ENCODE data around the gene MAST2. TPM values are rescaled to one million over a fixed set of nuclear protein-coding genes. Genes with fewer than 3 reads are reported as not detected.
"Not testable (repeated sequence)": the region's sequence is repeated elsewhere in the genome, so short reads cannot be mapped to it uniquely, and the experiment has no call there.

Gene MAST2
- total RNA-seq, 1 donor from 2014 or later, result 22.0 TPM

GRCh38 chr1:45802343-45803298 lies 791 bp upstream of the MAST2 start:
- ATAC-seq (peak; percentile 85), DNase-seq (peak; percentile 79)
- Histone ChIP-seq H3K9me3 (no peaks in the 10 kb centered on the region), H3K4me1 (peaks cover 22% of the 10 kb centered on the region), H3K36me3 (no peaks in the 10 kb centered on the region), H3K27ac (peak overlapping the region; percentile 52), H3K4me3 (peak overlapping the region; percentile 53), H3K27me3 (no peaks in the 10 kb centered on the region)
- no peak for TF ChIP-seq CTCF (IDR thresholded peaks at IDR 0.05)
- intact Hi-C loops (cut with DNase I), result no loop called here

GRCh38 chr1:45803781-45804668 lies 613 bp downstream of the MAST2 start:
- DNase-seq (peak; percentile 68), ATAC-seq (peak; percentile 49)
- H3K9me3 ChIP-seq; H3K27ac ChIP-seq; intact Hi-C loops (cut with DNase I); H3K27me3 ChIP-seq; H3K36me3 ChIP-seq: not testable (repeated sequence)
- Histone ChIP-seq H3K4me1 (peaks cover 22% of the 10 kb centered on the region), H3K4me3 (peak overlapping the region; percentile 53)

DNA sequence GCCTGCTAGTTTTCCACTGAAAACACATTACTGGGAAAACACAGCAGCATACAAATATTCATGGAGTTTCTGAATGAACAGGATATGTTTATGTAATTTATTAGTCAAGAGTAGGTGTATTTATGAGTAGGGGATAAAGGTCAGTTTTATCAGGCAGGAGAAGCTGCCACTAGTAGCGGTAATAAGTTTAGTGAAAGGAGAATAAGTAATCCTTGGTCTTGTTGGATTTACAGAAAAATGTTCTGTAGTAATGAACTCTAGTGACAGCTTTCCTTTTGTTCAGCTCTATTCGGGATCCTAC lies 1.2 kb downstream of the MAST2 start:
- Histone ChIP-seq H3K27ac (no peak overlapping the region), H3K9me3 (no peaks in the 10 kb centered on the region), H3K4me1 (peaks cover 22% of the 10 kb centered on the region), H3K4me3 (peak overlapping the region; percentile 53), H3K36me3 (no peaks in the 10 kb centered on the region), H3K27me3 (no peaks in the 10 kb centered on the region)
- TF ChIP-seq CTCF (IDR thresholded peaks at IDR 0.05), result no peak
- no peak for DNase-seq
- ATAC-seq, result no peak
- intact Hi-C loops (cut with DNase I), result no loop called here

- ATAC-seq (no peak), DNase-seq (no peak)
- intact Hi-C loops (cut with DNase I), result no loop called here
- Histone ChIP-seq H3K36me3 (no peaks in the 10 kb centered on the region), H3K4me3 (no peak overlapping the region), H3K4me1 (peaks cover 22% of the 10 kb centered on the region), H3K27ac (no peak overlapping the region), H3K9me3 (no peaks in the 10 kb centered on the region), H3K27me3 (no peaks in the 10 kb centered on the region)
- TF ChIP-seq CTCF (IDR thresholded peaks at IDR 0.05), result no peak
Observed at GRCh38 chr1:45806129-45806528, 2.7 kb downstream of the MAST2 start.

- ATAC-seq (no peak), DNase-seq (no peak)
- no peak overlapping the region for H3K27ac ChIP-seq
- no peak overlapping the region for H3K4me3 ChIP-seq
- TF ChIP-seq CTCF (IDR thresholded peaks at IDR 0.05), result no peak
- H3K9me3 ChIP-seq, result no peaks in the 10 kb centered on the region
- no peaks in the 10 kb centered on the region for H3K27me3 ChIP-seq
- H3K4me1 ChIP-seq, result peaks cover 6% of the 10 kb centered on the region
- peaks cover 10% of the 10 kb centered on the region for H3K36me3 ChIP-seq
- intact Hi-C loops (cut with DNase I), result no loop called here
Observed at GRCh38 chr1:45809761-45810160, 6.3 kb downstream of the MAST2 start.

- intact Hi-C loops (cut with DNase I), result no loop called here
- Histone ChIP-seq H3K27me3 (no peaks in the 10 kb centered on the region), H3K4me3 (no peak overlapping the region), H3K9me3 (no peaks in the 10 kb centered on the region), H3K4me1 (no peaks in the 10 kb centered on the region), H3K27ac (no peak overlapping the region), H3K36me3 (peaks cover 10% of the 10 kb centered on the region)
- no peak for ATAC-seq
- TF ChIP-seq CTCF (IDR thresholded peaks at IDR 0.05), result no peak
- no peak for DNase-seq
Observed at GRCh38 chr1:45814776-45815175, 11.4 kb downstream of the MAST2 start.
